Measurements from ENCODE around the gene HSD11B1.

HSD11B1 gene

GRCh38 chr1:209704584-209704983 lies at the start of gene HSD11B1:
Gene HSD11B1, plus strand, starts transcription at chr1:209704846. Its CDS starts 97 bp downstream, at chr1:209704943.
- DNase-seq (ENCODE audit: low read depth in 2 of 2): no peak

- no peak for DNase-seq (ENCODE audit: low read depth in 2 of 2)
These were observed 49.0 kb upstream of the HSD11B1 start for GRCh38 chr1:209655411-209656231.

GRCh38 chr1:209657140-209657879 lies 47.3 kb upstream of the HSD11B1 start:
- DNase-seq (ENCODE audit: low read depth in 2 of 2): no peak

DNA sequence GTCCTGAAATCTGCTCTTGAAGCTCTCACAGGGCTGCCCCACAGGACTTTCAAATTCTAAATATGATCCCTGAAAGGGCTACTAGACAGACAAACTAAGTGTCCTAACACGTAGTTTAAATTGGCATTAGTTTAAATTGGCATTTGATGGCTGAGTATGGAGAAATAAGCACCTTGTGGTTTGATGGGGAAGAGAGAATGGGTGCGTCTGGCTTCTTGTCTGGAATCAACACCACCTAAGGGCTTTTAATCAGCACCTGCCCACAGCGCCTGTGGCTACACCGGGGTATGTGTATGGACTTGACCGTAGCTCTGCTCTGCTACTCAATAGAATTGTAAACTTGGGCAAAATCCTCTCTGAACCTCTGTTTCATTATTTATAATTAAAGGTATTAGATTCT lies 46.7 kb upstream of the HSD11B1 start:
- DNase-seq (ENCODE audit: low read depth in 2 of 2): no peak

- DNase-seq (ENCODE audit: low read depth in 2 of 2): no peak
These were observed 44.7 kb upstream of the HSD11B1 start for GRCh38 chr1:209659909-209660308.

DNA sequence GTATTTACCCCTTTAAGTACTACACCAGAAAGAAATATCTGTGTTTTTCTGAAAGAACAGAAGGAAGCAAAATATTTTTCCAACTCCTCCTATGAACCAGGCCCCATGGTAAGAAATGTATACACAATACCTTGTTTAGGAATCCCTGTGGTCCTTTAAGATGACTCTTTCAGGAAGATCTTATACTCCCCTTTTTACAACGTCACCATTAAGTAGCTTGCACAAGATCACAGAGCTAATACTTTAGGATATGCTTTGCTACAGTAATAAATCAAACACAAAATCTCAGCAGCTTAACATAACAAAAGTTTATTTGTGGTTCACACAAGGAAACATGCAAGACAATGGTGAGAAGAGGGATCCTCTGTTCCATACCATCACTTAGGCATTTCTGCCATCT lies 43.6 kb upstream of the HSD11B1 start:
- no peak for DNase-seq (ENCODE audit: low read depth in 2 of 2)

DNA sequence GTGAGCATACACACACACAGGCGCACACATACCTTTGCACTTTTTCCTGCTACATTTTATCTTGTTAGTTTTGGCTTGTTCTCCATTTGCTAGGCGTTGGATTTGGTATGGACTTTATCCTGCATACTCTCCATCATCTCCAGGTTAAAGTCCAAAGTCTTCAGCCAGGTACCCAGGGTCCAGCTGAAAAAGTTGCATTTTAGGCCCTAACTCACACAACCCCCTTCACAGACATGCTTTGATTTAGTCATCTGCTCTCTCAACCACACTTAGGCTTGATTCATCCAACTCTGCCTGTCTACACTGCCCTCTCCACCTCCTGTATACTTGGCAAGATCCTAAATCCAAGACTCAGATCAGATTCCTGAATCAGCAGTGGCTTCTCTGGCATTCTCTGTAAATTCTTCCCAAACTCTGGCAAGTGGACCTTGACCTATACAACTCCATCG lies 41.7 kb upstream of the HSD11B1 start:
- no peak for DNase-seq (ENCODE audit: low read depth in 2 of 2)

- no peak for DNase-seq (ENCODE audit: low read depth in 2 of 2)
These were observed 37.5 kb upstream of the HSD11B1 start for GRCh38 chr1:209667103-209667502.

DNA sequence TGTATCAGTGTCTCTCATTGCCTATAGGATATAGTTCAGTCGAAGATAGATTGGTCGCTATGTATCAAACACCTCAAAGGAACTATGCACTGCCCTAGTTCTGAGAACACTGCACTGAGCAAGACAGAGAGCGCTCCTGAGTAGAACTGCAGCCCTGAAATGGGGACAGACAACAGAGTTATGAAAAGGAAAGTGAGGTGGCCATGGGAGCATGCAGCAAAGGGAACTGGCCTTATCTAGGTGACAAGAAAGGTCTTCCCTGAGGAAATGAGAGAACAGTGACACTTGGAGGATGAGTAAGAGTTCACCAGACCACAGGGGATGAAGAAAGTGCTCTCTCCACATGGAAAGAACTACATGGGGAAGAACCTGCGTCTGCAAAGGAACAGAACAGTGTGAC lies 36.9 kb upstream of the HSD11B1 start:
- DNase-seq (ENCODE audit: low read depth in 2 of 2): no peak

GRCh38 chr1:209670441-209671082 lies 34.1 kb upstream of the HSD11B1 start:
- DNase-seq (ENCODE audit: low read depth in 2 of 2): no peak

DNA sequence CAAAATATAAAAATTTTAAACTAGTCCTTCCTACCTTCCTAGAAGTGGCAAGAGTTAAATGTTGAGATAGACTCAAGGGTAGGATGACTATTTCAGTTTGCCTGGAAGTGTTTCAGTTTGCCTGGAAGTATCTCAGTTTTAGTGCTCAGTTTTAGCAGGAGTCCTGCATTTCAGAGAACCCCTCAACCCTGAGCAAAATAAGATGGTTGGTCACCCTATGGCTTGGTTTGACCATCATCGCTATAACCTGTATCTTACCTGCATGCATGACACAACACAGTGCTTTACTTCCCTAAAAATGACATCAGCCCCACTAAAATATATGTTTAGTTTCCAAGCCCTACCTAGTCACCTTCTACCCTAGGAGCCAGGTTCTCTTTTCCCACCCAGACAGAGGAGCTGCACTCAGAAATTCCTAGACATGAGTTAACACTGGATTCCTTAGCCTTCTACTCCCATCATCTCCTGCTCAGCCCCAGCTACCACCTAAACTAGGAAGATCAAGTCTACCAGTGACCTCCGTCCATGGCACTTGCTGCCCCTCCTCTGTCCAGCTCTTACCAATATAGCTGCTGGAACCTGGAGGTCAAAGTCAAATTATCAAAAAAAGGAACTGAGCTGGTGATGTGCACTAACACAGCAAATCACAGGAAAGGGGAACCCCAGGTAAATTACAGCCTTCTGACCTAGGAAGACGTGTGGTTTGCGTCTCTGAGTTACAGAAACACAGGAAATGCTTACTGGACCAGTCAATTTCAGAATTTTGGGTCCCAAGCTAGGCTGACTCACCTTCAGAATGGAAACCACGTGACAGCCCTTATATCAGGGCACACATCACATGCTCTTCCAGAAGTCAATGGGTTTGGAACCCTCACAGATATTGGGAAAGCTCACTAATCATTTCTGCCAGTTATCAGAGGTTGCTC lies 31.7 kb upstream of the HSD11B1 start:
- DNase-seq (ENCODE audit: low read depth in 2 of 2): no peak

DNA sequence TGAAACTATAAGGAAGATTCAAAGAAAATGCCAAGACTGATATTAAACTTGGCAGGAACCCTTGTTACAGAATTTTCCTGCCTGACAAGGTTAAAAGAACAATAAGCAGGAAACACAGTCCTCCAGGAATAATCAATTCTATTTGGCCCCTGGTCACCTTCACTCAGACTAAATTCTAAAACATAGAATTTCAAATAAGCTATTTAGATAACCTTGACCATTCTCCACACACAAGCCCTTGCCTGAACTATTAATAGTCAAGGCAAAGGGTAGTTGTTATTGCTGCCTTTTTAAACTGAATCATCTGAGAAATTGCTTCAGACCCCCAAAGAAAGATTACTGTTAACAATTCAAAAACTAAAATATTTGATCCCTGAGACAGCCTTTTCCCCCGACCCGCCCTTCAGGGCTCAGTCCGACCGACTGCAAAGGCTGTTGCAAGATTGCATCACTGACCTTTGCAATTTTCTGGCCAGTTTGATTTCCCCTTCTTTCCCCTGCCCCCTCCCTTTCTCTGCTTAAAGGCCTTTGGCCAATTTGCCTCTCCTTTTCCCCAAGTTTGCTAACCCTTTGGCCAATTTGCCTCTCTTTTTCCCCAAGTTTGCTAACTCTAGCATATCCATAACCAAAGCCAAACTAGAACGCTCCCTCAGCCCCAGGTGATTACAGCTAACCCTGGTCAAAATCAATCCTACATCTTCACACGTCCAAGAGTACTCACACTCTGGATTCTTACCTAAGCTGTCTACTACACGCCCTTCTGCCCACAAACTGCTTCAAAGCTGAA lies 30.8 kb upstream of the HSD11B1 start:
- no peak for DNase-seq (ENCODE audit: low read depth in 2 of 2)

- DNase-seq (ENCODE audit: low read depth in 2 of 2): no peak
These were observed 29.6 kb upstream of the HSD11B1 start, which contains the start of gene G0S2 for GRCh38 chr1:209674957-209675564. Gene G0S2, plus strand, starts transcription at chr1:209675412. Its CDS starts 273 bp downstream, at chr1:209675685.

DNA sequence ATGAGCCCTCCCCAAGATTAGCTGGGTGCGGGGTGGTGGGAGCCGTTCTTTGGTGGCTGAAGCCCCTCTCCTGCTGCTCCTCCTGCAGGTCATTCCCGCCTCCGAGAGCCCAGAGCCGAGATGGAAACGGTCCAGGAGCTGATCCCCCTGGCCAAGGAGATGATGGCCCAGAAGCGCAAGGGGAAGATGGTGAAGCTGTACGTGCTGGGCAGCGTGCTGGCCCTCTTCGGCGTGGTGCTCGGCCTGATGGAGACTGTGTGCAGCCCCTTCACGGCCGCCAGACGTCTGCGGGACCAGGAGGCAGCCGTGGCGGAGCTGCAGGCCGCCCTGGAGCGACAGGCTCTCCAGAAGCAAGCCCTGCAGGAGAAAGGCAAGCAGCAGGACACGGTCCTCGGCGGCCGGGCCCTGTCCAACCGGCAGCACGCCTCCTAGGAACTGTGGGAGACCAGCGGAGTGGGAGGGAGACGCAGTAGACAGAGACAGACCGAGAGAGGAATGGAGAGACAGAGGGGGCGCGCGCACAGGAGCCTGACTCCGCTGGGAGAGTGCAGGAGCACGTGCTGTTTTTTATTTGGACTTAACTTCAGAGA lies 29.0 kb upstream of the HSD11B1 start:
- DNase-seq (ENCODE audit: low read depth in 2 of 2): no peak

DNA sequence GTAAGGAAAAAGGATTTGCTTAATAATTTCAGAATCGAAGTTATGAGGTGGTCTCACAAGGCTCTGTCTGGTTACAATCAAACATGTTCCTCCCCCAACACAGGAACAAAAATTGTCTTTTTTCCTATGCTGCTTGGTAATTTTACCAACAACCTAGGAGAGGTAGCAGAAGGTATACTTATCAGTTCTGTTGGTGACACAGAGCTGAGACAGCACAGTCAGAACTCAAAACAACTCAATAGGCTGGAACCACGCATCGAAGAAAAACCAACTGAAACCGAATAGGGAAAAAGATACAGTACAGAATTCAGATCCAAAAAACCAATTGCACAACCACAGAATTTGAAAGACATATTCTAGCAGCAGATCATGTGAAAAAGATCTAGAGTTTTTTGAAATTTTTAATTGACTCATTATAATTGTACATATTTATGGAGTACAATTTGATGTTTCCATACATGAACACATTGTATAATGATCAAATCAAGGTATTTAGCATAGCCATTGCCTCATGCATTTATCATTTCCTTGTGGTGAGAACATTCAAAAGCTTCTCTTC lies 25.6 kb upstream of the HSD11B1 start:
- no peak for DNase-seq (ENCODE audit: low read depth in 2 of 2)

DNA sequence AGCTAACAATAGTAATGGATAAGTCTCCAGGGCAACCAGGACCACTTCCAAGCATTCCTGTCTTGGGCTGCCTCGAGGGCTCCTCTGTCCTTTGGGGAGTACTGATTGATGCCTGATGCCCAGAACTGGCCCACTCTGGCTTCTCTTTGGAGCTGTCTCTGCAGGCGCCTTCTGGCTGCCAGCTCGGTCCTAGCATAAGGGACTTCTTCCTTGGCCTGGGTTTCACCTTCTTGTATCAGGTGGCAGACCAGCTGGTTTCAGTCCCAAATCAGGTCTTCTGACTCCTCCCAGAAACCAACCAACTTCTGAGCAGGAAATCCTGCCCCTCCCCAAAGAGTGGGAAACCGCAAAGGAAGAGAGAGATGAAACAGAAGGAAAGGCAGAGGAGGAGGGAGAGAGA lies 18.8 kb upstream of the HSD11B1 start:
- DNase-seq (ENCODE audit: low read depth in 2 of 2): no peak

DNA sequence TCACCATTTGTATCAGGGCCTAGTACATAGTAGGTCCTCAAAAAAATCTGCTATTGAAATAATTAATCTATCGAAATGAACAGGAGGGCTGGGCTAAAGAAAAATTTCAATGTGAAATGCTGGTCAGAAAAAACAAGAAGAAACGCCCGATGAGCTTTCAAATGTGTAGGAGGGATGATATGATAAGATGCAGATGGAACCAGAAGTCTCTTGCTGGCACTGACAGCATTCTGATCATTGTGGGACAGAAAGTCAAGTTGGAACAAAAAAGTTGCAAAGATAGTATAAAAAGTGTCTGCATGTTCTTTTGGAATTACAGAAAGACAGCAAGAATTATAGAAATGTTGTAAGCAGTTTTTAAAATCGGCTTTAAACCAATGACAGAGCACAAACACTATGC lies 18.3 kb upstream of the HSD11B1 start:
- DNase-seq (ENCODE audit: low read depth in 2 of 2): no peak

GRCh38 chr1:209688746-209689234 lies 15.9 kb upstream of the HSD11B1 start:
- DNase-seq (ENCODE audit: low read depth in 2 of 2): no peak

- DNase-seq (ENCODE audit: low read depth in 2 of 2): no peak
These were observed 15.2 kb upstream of the HSD11B1 start for GRCh38 chr1:209689477-209689876.
